ENCODE measurements around the gene ARHGDIG. TPM values are rescaled to one million over a fixed set of nuclear protein-coding genes. Genes with fewer than 3 reads are reported as not detected.
A peak's percentile ranks its signal among the peaks of the same experiment; 100 is the strongest.

Gene ARHGDIG
- total and polyA plus RNA-seq, 2 experiments from 2014 or later = 0.78 to 1.0 TPM

- peaks cover 42% of the 10 kb centered on the region for H4K20me1 ChIP-seq (replicated peaks; ENCODE audit: insufficient read depth)
- Mint-ChIP-seq H3K36me3 (ENCODE audit: low read depth) (peaks cover 13% of the 10 kb centered on the region; the same call in 2 of the 3 replicates), H3K27me3 (ENCODE audit: insufficient read depth, low read depth, poor library complexity) (peaks cover 11% of the 10 kb centered on the region), H3K4me3 (no peak overlapping the region), H3K4me1 (peaks cover 37% of the 10 kb centered on the region), H3K9me3 (no peaks in the 10 kb centered on the region), H3K27ac (peak overlapping the region; percentile 81; the same call in 1 of the 2 replicates)
- no peak for DNase-seq (ENCODE audit: low spot score)
- H2AFZ ChIP-seq = no peak overlapping the region
- no peaks in the 10 kb centered on the region for H3K27me3 ChIP-seq (ENCODE audit: insufficient read depth)
- H3K4me1 ChIP-seq (ENCODE audit: insufficient read depth) = peaks cover 7% of the 10 kb centered on the region; the same call in 1 of the 2 replicates
- peaks cover 94% of the 10 kb centered on the region for H3K79me2 ChIP-seq (replicated peaks; ENCODE audit: insufficient read depth)
- TF ChIP-seq, protein P1, sequence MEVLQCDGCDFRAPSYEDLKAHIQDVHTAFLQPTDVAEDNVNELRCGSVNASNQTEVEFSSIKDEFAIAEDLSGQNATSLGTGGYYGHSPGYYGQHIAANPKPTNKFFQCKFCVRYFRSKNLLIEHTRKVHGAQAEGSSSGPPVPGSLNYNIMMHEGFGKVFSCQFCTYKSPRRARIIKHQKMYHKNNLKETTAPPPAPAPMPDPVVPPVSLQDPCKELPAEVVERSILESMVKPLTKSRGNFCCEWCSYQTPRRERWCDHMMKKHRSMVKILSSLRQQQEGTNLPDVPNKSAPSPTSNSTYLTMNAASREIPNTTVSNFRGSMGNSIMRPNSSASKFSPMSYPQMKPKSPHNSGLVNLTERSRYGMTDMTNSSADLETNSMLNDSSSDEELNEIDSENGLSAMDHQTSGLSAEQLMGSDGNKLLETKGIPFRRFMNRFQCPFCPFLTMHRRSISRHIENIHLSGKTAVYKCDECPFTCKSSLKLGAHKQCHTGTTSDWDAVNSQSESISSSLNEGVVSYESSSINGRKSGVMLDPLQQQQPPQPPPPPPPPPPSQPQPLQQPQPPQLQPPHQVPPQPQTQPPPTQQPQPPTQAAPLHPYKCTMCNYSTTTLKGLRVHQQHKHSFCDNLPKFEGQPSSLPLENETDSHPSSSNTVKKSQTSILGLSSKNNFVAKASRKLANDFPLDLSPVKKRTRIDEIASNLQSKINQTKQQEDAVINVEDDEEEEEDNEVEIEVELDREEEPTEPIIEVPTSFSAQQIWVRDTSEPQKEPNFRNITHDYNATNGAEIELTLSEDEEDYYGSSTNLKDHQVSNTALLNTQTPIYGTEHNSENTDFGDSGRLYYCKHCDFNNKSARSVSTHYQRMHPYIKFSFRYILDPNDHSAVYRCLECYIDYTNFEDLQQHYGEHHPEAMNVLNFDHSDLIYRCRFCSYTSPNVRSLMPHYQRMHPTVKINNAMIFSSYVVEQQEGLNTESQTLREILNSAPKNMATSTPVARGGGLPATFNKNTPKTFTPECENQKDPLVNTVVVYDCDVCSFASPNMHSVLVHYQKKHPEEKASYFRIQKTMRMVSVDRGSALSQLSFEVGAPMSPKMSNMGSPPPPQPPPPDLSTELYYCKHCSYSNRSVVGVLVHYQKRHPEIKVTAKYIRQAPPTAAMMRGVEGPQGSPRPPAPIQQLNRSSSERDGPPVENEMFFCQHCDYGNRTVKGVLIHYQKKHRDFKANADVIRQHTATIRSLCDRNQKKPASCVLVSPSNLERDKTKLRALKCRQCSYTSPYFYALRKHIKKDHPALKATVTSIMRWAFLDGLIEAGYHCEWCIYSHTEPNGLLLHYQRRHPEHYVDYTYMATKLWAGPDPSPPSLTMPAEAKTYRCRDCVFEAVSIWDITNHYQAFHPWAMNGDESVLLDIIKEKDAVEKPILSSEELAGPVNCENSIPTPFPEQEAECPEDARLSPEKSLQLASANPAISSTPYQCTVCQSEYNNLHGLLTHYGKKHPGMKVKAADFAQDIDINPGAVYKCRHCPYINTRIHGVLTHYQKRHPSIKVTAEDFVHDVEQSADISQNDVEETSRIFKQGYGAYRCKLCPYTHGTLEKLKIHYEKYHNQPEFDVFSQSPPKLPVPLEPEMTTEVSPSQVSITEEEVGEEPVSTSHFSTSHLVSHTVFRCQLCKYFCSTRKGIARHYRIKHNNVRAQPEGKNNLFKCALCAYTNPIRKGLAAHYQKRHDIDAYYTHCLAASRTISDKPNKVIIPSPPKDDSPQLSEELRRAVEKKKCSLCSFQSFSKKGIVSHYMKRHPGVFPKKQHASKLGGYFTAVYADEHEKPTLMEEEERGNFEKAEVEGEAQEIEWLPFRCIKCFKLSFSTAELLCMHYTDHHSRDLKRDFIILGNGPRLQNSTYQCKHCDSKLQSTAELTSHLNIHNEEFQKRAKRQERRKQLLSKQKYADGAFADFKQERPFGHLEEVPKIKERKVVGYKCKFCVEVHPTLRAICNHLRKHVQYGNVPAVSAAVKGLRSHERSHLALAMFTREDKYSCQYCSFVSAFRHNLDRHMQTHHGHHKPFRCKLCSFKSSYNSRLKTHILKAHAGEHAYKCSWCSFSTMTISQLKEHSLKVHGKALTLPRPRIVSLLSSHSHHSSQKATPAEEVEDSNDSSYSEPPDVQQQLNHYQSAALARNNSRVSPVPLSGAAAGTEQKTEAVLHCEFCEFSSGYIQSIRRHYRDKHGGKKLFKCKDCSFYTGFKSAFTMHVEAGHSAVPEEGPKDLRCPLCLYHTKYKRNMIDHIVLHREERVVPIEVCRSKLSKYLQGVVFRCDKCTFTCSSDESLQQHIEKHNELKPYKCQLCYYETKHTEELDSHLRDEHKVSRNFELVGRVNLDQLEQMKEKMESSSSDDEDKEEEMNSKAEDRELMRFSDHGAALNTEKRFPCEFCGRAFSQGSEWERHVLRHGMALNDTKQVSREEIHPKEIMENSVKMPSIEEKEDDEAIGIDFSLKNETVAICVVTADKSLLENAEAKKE (CRISPR knock-in tag; IDR thresholded peaks at IDR 0.05) = no peak
- TF ChIP-seq ZNF331 (CRISPR knock-in tag; IDR thresholded peaks at IDR 0.05; ENCODE audit: low read depth) (no peak), JUNB (IDR thresholded peaks at IDR 0.05; ENCODE audit: unreplicated experiment) (no peak), EZH2phosphoT487 (IDR thresholded peaks at IDR 0.05; ENCODE audit: unreplicated experiment) (no peak), ETS1 (IDR thresholded peaks at IDR 0.05) (no peak), STAT1 (IDR thresholded peaks at IDR 0.05; ENCODE audit: unreplicated experiment) (no peak), POLR2AphosphoS5 (IDR thresholded peaks at IDR 0.05; ENCODE audit: low read depth) (no peak), CTCF (conservative IDR thresholded peaks at IDR 0.05; ENCODE audit: low read depth in 2 of 2) (no peak), CREB1 (CRISPR knock-in tag; IDR thresholded peaks at IDR 0.05; ENCODE audit: low read depth) (no peak), EZH2 (IDR thresholded peaks at IDR 0.05; ENCODE audit: low read depth, unreplicated experiment) (no peak), NANOG (IDR thresholded peaks at IDR 0.05; ENCODE audit: borderline replicate concordance) (no peak), ZNF114 (CRISPR knock-in tag; IDR thresholded peaks at IDR 0.05) (no peak)
- TF ChIP-seq, protein P2, sequence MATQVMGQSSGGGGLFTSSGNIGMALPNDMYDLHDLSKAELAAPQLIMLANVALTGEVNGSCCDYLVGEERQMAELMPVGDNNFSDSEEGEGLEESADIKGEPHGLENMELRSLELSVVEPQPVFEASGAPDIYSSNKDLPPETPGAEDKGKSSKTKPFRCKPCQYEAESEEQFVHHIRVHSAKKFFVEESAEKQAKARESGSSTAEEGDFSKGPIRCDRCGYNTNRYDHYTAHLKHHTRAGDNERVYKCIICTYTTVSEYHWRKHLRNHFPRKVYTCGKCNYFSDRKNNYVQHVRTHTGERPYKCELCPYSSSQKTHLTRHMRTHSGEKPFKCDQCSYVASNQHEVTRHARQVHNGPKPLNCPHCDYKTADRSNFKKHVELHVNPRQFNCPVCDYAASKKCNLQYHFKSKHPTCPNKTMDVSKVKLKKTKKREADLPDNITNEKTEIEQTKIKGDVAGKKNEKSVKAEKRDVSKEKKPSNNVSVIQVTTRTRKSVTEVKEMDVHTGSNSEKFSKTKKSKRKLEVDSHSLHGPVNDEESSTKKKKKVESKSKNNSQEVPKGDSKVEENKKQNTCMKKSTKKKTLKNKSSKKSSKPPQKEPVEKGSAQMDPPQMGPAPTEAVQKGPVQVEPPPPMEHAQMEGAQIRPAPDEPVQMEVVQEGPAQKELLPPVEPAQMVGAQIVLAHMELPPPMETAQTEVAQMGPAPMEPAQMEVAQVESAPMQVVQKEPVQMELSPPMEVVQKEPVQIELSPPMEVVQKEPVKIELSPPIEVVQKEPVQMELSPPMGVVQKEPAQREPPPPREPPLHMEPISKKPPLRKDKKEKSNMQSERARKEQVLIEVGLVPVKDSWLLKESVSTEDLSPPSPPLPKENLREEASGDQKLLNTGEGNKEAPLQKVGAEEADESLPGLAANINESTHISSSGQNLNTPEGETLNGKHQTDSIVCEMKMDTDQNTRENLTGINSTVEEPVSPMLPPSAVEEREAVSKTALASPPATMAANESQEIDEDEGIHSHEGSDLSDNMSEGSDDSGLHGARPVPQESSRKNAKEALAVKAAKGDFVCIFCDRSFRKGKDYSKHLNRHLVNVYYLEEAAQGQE (IDR thresholded peaks at IDR 0.05; ENCODE audit: unreplicated experiment) = no peak
- no peaks in the 10 kb centered on the region for H3K9me2 ChIP-seq (ENCODE audit: insufficient read depth)
- no peaks in the 10 kb centered on the region for H3K36me3 ChIP-seq (ENCODE audit: insufficient read depth)
- no peak overlapping the region for H3K4me3 ChIP-seq
- H3K27ac ChIP-seq (ENCODE audit: low read depth) = no peak overlapping the region
- H3F3A ChIP-seq (replicated peaks; ENCODE audit: low read depth) = peaks cover 3% of the 10 kb centered on the region; the same call in 1 of the 2 replicates
- H3K4me2 ChIP-seq = no peak overlapping the region
- ATAC-seq = no peak
Observed at GRCh38 chr16:322476-323143, 42.2 kb downstream of the ARHGDIG start.

All from GM23338 (cell line).